ENCODE results near the gene PIP5KL1. TPM values are rescaled to one million over a fixed set of nuclear protein-coding genes. Genes with fewer than 3 reads are reported as not detected.

PIP5KL1 gene
- total RNA-seq, 1 experiment from 2014 or later: 5.1 TPM

- Histone ChIP-seq H3K27me3 (ENCODE audit: low read length) (no peaks in the 10 kb centered on the region), H4K20me1 (ENCODE audit: low read length) (no peaks in the 10 kb centered on the region), H3K9me2 (replicated peaks; ENCODE audit: low read length) (no peaks in the 10 kb centered on the region), H3K79me2 (ENCODE audit: low read length) (no peaks in the 10 kb centered on the region), H3K4me1 (ENCODE audit: insufficient read depth, low read length) (peaks cover 5% of the 10 kb centered on the region; the same call in 1 of the 2 replicates), H3K4me2 (ENCODE audit: low read length) (peak overlapping the region; percentile 94), H3K27ac (ENCODE audit: low read length) (no peak overlapping the region), H3K9me3 (ENCODE audit: low read length) (no peaks in the 10 kb centered on the region), H2AFZ (ENCODE audit: low read length) (peak overlapping the region; percentile 81), H3F3A (ENCODE audit: low read length, unreplicated experiment) (no peaks in the 10 kb centered on the region), H3K4me3 (ENCODE audit: low read length) (peak overlapping the region; percentile 84), H3K9ac (ENCODE audit: low read length) (peak overlapping the region; percentile 65), H3K36me3 (ENCODE audit: low read depth, low read length) (peaks cover 28% of the 10 kb centered on the region)
- POLR2A ChIA-PET (ENCODE audit: unreplicated experiment): no interaction called here
- ATAC-seq: peak; percentile 40
- no peak for TF ChIP-seq CTCF (conservative IDR thresholded peaks at IDR 0.05; ENCODE audit: low read depth, low read length)
- TF ChIP-seq EZH2 (IDR thresholded peaks at IDR 0.05; ENCODE audit: low read length, unreplicated experiment): no peak
- DNase-seq: peak; percentile 26
- TSS peak; percentile 16 for BruUV-seq (replicated peaks)
- CTCF ChIA-PET: no interaction called here
- intact Hi-C loops (cut with micrococcal nuclease): no loop called here
These were observed 32.0 kb downstream of the PIP5KL1 start for GRCh38 chr9:127898433-127899127.

DNA sequence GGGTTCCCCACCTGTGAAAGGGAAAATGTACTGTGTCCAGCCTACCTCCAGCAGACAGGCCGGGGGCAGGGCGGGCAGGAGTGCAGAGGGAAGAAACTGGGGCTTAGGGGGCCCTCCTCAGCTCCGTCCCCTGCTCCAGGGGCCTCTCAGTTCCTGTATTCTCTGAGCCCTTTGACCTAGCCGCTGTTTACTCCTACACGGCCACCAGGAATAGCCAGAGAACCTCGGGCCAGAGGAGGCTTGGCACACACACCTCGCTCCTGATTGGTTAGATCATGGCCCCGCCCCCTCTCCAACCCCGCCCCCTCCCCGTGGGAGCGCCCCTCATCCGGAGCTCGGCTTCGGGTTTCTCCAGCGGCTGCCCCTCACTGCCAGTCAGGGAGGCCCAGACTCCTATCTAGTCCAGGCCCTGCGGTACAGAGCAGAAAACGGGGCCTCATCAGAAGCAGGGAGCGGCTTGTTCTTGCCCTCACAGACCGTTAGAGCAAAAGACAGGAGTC is 33.3 kb downstream of the PIP5KL1 start:
- no peak overlapping the region for H3K4me2 ChIP-seq (ENCODE audit: low read length)
- POLR2A ChIA-PET (ENCODE audit: unreplicated experiment): no interaction called here

More for the DNA sequence above, 33.3 kb downstream of the PIP5KL1 start:
- Histone ChIP-seq H3F3A (ENCODE audit: low read length, unreplicated experiment) (no peaks in the 10 kb centered on the region), H3K9me2 (replicated peaks; ENCODE audit: low read length) (no peaks in the 10 kb centered on the region), H3K36me3 (ENCODE audit: low read depth, low read length) (peaks cover 38% of the 10 kb centered on the region), H2AFZ (ENCODE audit: low read length) (no peak overlapping the region), H4K20me1 (ENCODE audit: low read length) (no peaks in the 10 kb centered on the region), H3K79me2 (ENCODE audit: low read length) (no peaks in the 10 kb centered on the region), H3K9ac (ENCODE audit: low read length) (no peak overlapping the region), H3K27ac (ENCODE audit: low read length) (no peak overlapping the region), H3K4me1 (ENCODE audit: insufficient read depth, low read length) (peaks cover 5% of the 10 kb centered on the region; the same call in 1 of the 2 replicates), H3K4me3 (ENCODE audit: low read length) (no peak overlapping the region), H3K27me3 (ENCODE audit: low read length) (no peaks in the 10 kb centered on the region), H3K9me3 (ENCODE audit: low read length) (no peaks in the 10 kb centered on the region)
- TF ChIP-seq EZH2 (IDR thresholded peaks at IDR 0.05; ENCODE audit: low read length, unreplicated experiment) (no peak), CTCF (conservative IDR thresholded peaks at IDR 0.05; ENCODE audit: low read depth, low read length) (no peak), EZH2phosphoT487 (IDR thresholded peaks at IDR 0.05; ENCODE audit: borderline replicate concordance, low read length) (no peak)
- ATAC-seq: no peak
- BruUV-seq (replicated peaks): no TSS peak
- intact Hi-C loops (cut with micrococcal nuclease): no loop called here
- DNase-seq: no peak
- CTCF ChIA-PET: no interaction called here
